A673 (cell line): ENCODE data around the gene ACSS1. TPM values are rescaled to one million over a fixed set of nuclear protein-coding genes. Genes with fewer than 3 reads are reported as not detected.

Experiments
- BruUV-seq: library from RNA; stranded (reverse); fragments of 400-500 nt; replicated peaks from 2 replicates; lab custom pipeline; 2021; lab: Mats Ljungman, UMichigan
- CTCF ChIA-PET: fragments of 300-600 bp; sonication (Branson Sonifier 250); formaldehyde crosslinking; loops from one replicate; lab custom pipeline; 2022; ENCODE audit warnings: antibody characterized with exemption; lab: Charles Lee
- POLR2A ChIA-PET: fragments of 300-600 bp; sonication (Branson Sonifier 250); formaldehyde crosslinking; loops from one replicate; lab custom pipeline; 2022; ENCODE audit warnings: antibody characterized with exemption; ENCODE audit not compliant: low non-redundant PET; lab: Charles Lee
- DNase-seq: peaks from one replicate; pipeline ENCODE4 v3.0.0-alpha.2; 2015; ENCODE audit warnings: low spot score
- H3K27ac ChIP-seq: fragments of 200-600 bp; sonication (generic); 2 replicates; pipeline ENCODE4 v1.5.1; 2016; ENCODE audit warnings: mixed run types, low read depth, mild to moderate bottlenecking, mixed read lengths, antibody characterized with exemption, low read length; ENCODE audit not compliant: poor library complexity, severe bottlenecking
- H3K27me3 ChIP-seq: fragments of 200-600 bp; sonication (generic); replicated peaks from 2 replicates; pipeline ENCODE4 v1.6.1; 2017; ENCODE audit warnings: mixed run types, low read depth, mild to moderate bottlenecking, mixed read lengths, antibody characterized with exemption, low read length; ENCODE audit not compliant: insufficient read depth, poor library complexity
- H3K36me3 ChIP-seq: fragments of 200-600 bp; sonication (generic); 2 replicates; pipeline ENCODE4 v1.6.1; 2016; ENCODE audit warnings: mixed run types, mild to moderate bottlenecking, mixed read lengths, antibody characterized with exemption, low read length; ENCODE audit not compliant: insufficient read depth, poor library complexity, severe bottlenecking
- H3K4me1 ChIP-seq: fragments of 200-600 bp; sonication (generic); 2 replicates; pipeline ENCODE4 v1.6.1; 2017; ENCODE audit warnings: mixed run types, mild to moderate bottlenecking, mixed read lengths, antibody characterized with exemption, low read length; ENCODE audit not compliant: insufficient read depth, poor library complexity, severe bottlenecking
- H3K4me3 ChIP-seq: fragments of 200-600 bp; sonication (generic); 2 replicates; pipeline ENCODE4 v1.5.1; 2016; ENCODE audit warnings: low read depth, mixed run types, mild to moderate bottlenecking, mixed read lengths, low read length; ENCODE audit not compliant: poor library complexity, severe bottlenecking
- H3K9me3 ChIP-seq: fragments of 200-600 bp; sonication (generic); 2 replicates; pipeline ENCODE4 v1.6.1; 2016; ENCODE audit warnings: mixed run types, low read depth, mild to moderate bottlenecking, mixed read lengths, antibody characterized with exemption, low read length; ENCODE audit not compliant: poor library complexity, severe bottlenecking
- CTCF ChIP-seq: fragments of 300-800, 200-600 bp; sonication (generic); conservative IDR thresholded peaks from 2 replicates; pipeline ENCODE4 v1.5.1; 2017; ENCODE audit warnings: low read depth, mild to moderate bottlenecking, antibody characterized with exemption, low read length, moderate library complexity, mixed read lengths
- EZH2 ChIP-seq: fragments of 200-600 bp; sonication (generic); IDR thresholded peaks from 2 replicates; pipeline ENCODE4 v1.6.1; 2017; ENCODE audit warnings: borderline replicate concordance, low read depth, mild to moderate bottlenecking, mixed read lengths, antibody characterized with exemption, low read length; ENCODE audit not compliant: poor library complexity, severe bottlenecking
- intact Hi-C: fragments of 100-400 bp; cut with micrococcal nuclease; formaldehyde crosslinking; loops from one replicate; pipeline ENCODE4 v1.10.0; 2022; ENCODE audit not compliant: unreplicated experiment
- total RNA-seq: library from RNA; stranded (reverse); gene quantifications from 2 replicates; pipeline ENCODE4 v1.2.3, GENCODE V29; 2021

The ACSS1 gene
- total RNA-seq, 1 experiment from 2014 or later = 3.9 TPM

GRCh38 chr20:25018841-25019240 is 39.1 kb downstream of the ACSS1 start:
- Histone ChIP-seq H3K4me3 (no peak overlapping the region), H3K36me3 (no peaks in the 10 kb centered on the region), H3K27me3 (no peaks in the 10 kb centered on the region), H3K9me3 (no peaks in the 10 kb centered on the region), H3K27ac (no peak overlapping the region), H3K4me1 (no peaks in the 10 kb centered on the region)
- ChIA-PET POLR2A (no interaction called here), CTCF (no interaction called here)
- TF ChIP-seq EZH2 (no peak), CTCF (no peak)
- intact Hi-C loops = no loop called here
- no TSS peak for BruUV-seq
- no peak for DNase-seq

GRCh38 chr20:25018425-25018824 is 39.5 kb downstream of the ACSS1 start:
- no peaks in the 10 kb centered on the region for H3K9me3 ChIP-seq
- no peaks in the 10 kb centered on the region for H3K4me1 ChIP-seq
- POLR2A ChIA-PET = no interaction called here
- H3K27me3 ChIP-seq = no peaks in the 10 kb centered on the region
- no peak overlapping the region for H3K4me3 ChIP-seq
- no peak for TF ChIP-seq EZH2
- no peak for TF ChIP-seq CTCF
- intact Hi-C loops = no loop called here
- CTCF ChIA-PET = no interaction called here
- no peak overlapping the region for H3K27ac ChIP-seq
- H3K36me3 ChIP-seq = no peaks in the 10 kb centered on the region
- DNase-seq = no peak
- no TSS peak for BruUV-seq

GRCh38 chr20:25017257-25017803 is 40.6 kb downstream of the ACSS1 start:
- ChIA-PET POLR2A (no interaction called here), CTCF (no interaction called here)
- H3K27ac ChIP-seq = no peak overlapping the region
- no peaks in the 10 kb centered on the region for H3K36me3 ChIP-seq
- no peak for TF ChIP-seq EZH2
- no peak for TF ChIP-seq CTCF
- H3K27me3 ChIP-seq = no peaks in the 10 kb centered on the region
- BruUV-seq = no TSS peak
- DNase-seq = no peak
- H3K4me1 ChIP-seq = no peaks in the 10 kb centered on the region
- intact Hi-C loops = no loop called here
- no peak overlapping the region for H3K4me3 ChIP-seq
- H3K9me3 ChIP-seq = no peaks in the 10 kb centered on the region
